IPS-18c (cell line): ENCODE measurements around the gene SCD5.

Experiments
- H3K4me3 ChIP-seq: 2 replicates; pipeline ENCODE4 v1.7.0; 2013; ENCODE audit warnings: low read depth, mild to moderate bottlenecking, low read length, moderate library complexity; ENCODE audit not compliant: insufficient read depth
- H3K9me3 ChIP-seq: one replicate; pipeline ENCODE4 v1.6.1; 2013; ENCODE audit warnings: mild to moderate bottlenecking, low read length, moderate library complexity; ENCODE audit not compliant: control insufficient read depth, insufficient read depth

Gene SCD5

DNA sequence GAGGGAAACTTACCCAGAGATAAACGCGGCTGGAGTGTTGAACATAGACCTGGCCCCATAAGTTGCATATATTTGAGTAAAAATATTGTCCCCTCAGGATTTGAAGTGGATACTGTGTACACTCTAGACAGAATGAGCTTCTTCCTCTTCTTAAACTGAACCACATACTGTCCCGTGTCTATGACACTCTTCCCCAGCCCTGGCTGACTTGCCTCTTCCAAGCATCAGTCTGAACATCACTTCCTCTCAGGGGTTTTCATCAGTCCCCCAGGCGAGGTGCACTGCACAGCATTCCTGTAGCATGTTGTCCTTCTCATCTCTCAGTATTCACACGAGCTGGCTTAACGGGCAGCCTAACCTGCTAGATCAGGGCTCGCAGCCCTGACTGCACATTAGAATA, 156.3 kb downstream of the SCD5 start:
- no peak overlapping the region for H3K4me3 ChIP-seq

GRCh38 chr4:82640540-82640939, 158.1 kb downstream of the SCD5 start:
- no peak overlapping the region for H3K4me3 ChIP-seq
- H3K9me3 ChIP-seq = no peaks in the 10 kb centered on the region

More for the DNA sequence above, 156.3 kb downstream of the SCD5 start:
- no peaks in the 10 kb centered on the region for H3K9me3 ChIP-seq

GRCh38 chr4:82639971-82640370, 158.6 kb downstream of the SCD5 start:
- Histone ChIP-seq H3K4me3 (no peak overlapping the region), H3K9me3 (no peaks in the 10 kb centered on the region)

DNA sequence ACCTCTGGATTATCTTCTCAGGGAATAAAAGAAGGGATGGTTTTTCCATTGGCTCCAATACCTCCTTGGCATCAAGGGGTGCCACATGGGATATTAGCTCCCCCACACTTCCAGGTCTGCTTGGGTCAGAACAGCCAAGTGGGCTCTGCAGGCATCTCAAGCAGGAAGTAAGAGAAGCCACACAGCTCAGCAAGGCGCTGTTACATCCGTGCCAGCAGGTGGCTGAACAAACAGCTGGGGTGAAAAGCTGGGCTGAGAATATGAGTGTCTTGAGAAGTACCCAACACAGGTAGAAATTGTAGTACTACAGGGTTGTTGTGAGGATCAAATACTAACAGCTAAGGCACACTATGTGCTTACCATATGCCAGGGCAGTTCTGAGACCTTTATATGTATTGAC, 160.1 kb downstream of the SCD5 start:
- Histone ChIP-seq H3K9me3 (no peaks in the 10 kb centered on the region), H3K4me3 (no peak overlapping the region)

DNA sequence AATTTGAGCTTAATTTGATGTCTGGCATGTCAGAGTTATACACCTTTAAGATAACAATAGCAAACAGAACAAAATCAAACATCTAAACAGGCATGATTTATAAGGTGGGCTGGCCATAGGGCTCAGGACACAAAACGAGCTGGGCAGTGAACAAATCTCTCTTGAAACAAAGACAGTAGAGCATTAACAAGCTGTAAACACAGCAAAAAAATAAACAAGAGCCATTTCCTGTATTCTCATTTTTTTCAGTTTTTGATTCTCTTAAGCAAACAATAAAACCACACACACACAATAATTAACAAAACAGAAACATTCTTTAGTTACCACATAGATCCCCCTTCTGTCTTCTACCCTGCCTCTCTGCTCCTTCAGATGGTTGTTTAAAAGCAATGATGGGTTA, 168.5 kb downstream of the SCD5 start:
- no peak overlapping the region for H3K4me3 ChIP-seq

GRCh38 chr4:82629238-82630000, 169.2 kb downstream of the SCD5 start:
- Histone ChIP-seq H3K9me3 (no peaks in the 10 kb centered on the region), H3K4me3 (no peak overlapping the region)

More for the DNA sequence above, 168.5 kb downstream of the SCD5 start:
- no peaks in the 10 kb centered on the region for H3K9me3 ChIP-seq

DNA sequence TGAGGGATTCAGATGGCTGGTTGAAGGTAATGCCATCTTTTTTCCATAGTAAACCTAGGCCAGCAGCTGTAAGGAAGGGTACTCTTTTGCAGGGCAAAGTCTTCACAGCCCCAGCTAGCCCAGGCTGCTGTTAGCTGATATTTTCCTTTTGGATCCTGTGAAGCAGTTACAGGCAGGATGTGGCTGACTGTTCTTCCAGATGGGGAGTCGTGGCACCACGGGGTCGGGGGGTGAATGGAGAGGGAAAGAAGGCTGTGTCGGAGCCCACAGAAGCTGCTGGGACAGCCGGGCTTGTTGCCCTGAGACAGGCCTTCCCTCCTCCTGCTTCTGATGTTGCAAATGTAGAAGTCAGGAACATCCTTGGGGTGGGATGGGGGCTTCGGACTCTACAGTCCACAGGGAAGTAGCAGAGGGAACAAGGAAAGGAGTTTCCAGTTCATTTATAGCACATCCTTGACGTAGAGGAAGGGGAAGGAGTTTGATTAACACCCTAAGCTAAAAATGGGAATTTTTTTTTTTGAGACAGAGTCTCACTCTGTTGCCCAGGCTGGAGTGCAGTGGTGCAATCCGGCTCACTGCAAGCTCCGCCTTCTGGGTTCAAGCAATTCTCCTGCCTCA, 172.2 kb downstream of the SCD5 start:
- Histone ChIP-seq H3K9me3 (no peaks in the 10 kb centered on the region), H3K4me3 (no peak overlapping the region)

DNA sequence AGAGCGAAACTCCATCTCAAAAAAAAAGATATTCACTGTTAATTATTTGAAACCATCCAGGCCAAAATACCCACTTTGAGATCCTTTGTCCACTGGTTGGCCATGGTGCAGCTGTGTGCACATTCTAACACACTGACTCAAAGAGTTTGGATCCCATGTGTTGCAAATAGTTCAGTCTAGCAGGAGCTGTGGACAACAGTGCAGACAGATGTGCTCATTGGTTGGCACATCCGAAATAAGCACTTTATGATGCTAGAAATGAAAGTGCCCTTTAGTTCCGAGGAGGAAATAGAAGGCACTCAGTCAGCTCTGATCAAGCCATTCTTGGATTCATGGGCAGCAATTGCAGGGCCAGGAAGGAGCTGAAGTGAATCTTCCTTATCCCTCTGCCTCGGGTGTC, 173.8 kb downstream of the SCD5 start:
- no peak overlapping the region for H3K4me3 ChIP-seq
- no peaks in the 10 kb centered on the region for H3K9me3 ChIP-seq

DNA sequence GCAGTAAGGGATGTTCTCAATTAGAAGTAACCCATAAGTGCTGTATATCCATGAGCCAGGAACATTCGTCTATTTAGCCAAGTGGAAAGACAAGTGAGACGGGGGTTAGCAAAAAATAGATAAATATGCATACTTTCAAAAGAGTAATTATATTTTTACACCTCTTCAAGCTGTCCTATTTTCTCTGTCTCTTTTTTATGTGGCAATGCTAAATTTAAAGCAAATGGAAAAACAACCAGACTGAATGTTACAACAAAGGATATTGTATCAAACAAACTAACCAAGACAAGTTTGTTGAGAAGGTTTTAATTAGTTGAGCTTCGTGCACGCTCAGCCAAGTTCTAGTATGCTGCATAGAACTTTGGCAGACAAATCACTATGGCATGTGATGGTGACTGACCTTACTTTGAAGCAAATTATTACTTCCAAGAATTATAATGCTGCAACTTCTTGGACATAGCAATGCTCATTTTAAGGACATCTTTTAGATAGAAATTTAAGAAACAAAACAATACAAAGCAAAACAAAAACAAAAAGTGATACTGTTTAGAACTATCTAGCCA, 175.4 kb downstream of the SCD5 start:
- H3K4me3 ChIP-seq = no peak overlapping the region
- no peaks in the 10 kb centered on the region for H3K9me3 ChIP-seq

GRCh38 chr4:82621251-82621650, 177.3 kb downstream of the SCD5 start:
- no peak overlapping the region for H3K4me3 ChIP-seq
- no peaks in the 10 kb centered on the region for H3K9me3 ChIP-seq

DNA sequence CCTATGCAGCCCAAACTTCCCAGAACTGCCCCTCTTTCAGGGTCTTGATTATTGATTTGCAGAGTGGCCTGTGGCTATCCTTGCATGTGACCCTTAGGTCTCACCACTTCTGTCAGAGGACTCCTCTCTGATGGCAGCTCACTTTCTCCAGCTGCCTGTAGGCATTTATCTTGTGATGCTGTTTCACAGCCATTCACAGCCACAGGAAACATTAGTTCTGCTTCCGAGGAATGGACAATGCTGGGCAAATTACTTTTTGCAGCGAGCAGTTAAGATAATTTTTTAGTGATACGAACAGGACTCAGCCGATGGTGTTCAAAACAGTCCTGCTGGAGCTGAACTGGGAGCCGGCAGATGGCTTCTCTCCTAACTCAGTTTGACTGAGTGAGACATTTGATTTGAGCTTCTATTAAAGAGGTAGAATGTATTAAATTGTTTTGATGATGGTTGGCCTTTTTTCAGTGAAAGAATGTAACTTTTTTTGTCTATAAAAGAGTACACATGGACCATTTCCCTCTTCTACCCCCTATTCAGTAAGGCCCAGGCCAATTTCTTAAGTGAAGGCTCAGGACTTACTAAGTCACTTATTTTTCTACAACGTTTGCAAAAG, 178.4 kb downstream of the SCD5 start:
- Histone ChIP-seq H3K9me3 (no peaks in the 10 kb centered on the region), H3K4me3 (no peak overlapping the region)

GRCh38 chr4:82618103-82618720, 180.4 kb downstream of the SCD5 start:
- Histone ChIP-seq H3K4me3 (no peak overlapping the region), H3K9me3 (no peaks in the 10 kb centered on the region)

GRCh38 chr4:82614838-82615449, 183.7 kb downstream of the SCD5 start:
- Histone ChIP-seq H3K9me3 (no peaks in the 10 kb centered on the region), H3K4me3 (no peak overlapping the region)

GRCh38 chr4:82613121-82613520, 185.5 kb downstream of the SCD5 start:
- H3K4me3 ChIP-seq = no peak overlapping the region

GRCh38 chr4:82611982-82612381, 186.6 kb downstream of the SCD5 start:
- Histone ChIP-seq H3K9me3 (no peaks in the 10 kb centered on the region), H3K4me3 (no peak overlapping the region)

More at GRCh38 chr4:82613121-82613520, 185.5 kb downstream of the SCD5 start:
- H3K9me3 ChIP-seq = no peaks in the 10 kb centered on the region

DNA sequence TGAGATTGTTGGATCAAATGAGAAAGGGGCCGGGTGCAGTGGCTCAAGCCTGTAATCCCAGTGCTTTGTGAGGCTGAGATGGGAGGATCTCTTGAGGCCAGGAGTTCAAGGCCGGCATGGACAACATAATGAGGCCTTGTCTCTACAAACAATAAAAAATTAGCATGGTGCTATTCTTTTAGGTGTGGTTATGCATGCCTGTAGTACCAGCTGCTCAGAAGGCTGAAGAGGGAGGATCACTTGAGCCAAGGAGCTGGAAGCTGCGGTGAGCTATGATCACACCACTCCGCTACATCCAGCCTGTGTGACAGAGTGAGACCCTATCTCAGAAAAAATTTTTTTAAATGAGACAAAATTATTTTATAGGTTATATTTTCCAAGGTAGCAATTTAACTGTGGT, 187.1 kb downstream of the SCD5 start:
- H3K9me3 ChIP-seq = no peaks in the 10 kb centered on the region

GRCh38 chr4:82610041-82610440, 188.6 kb downstream of the SCD5 start:
- no peaks in the 10 kb centered on the region for H3K9me3 ChIP-seq
- no peak overlapping the region for H3K4me3 ChIP-seq

More for the DNA sequence above, 187.1 kb downstream of the SCD5 start:
- no peak overlapping the region for H3K4me3 ChIP-seq
